ENCODE measurements around the gene SH3GL3. TPM values are rescaled to one million over a fixed set of nuclear protein-coding genes. Genes with fewer than 3 reads are reported as not detected.

Gene SH3GL3
- polyA plus RNA-seq, 1 of the 3 experiments (the other 2 are of a cell fraction), result not detected

DNA sequence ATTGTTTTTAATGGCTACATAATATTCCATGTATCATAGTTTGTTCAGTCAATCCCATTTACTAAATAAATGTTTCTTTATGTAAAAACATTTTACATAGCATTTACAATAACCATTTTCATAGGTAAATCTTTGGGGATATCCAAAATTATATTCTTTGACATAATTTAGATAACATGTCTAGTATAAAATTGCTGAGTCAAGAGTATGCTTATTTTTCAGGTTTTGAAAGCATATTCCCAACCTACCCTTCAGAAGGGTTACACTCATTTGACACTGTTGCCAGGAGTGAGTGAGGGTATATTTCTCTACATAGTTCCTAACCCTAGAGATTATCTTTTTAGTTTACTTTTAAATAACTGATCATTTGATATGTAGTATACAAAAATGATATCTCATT, 122.2 kb downstream of the SH3GL3 start:
- TF ChIP-seq FOSL2 (IDR thresholded peaks at IDR 0.05; ENCODE audit: borderline replicate concordance, low read depth), result no peak
- no peak for TF ChIP-seq CHD2 (IDR thresholded peaks at IDR 0.05; ENCODE audit: low read length, partially characterized antibody)
- no peak for TF ChIP-seq GATA2 (CRISPR knock-in tag; IDR thresholded peaks at IDR 0.05)
- no peak for TF ChIP-seq RCOR1 (IDR thresholded peaks at IDR 0.05; ENCODE audit: low read length)
- TF ChIP-seq, protein P1, sequence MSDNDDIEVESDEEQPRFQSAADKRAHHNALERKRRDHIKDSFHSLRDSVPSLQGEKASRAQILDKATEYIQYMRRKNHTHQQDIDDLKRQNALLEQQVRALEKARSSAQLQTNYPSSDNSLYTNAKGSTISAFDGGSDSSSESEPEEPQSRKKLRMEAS (IDR thresholded peaks at IDR 0.05; ENCODE audit: low read depth), result no peak
- no peak for TF ChIP-seq SIN3A (IDR thresholded peaks at IDR 0.05; ENCODE audit: borderline replicate concordance, low read depth, low read length)
- TF ChIP-seq MXI1 (IDR thresholded peaks at IDR 0.05; ENCODE audit: low read depth, low read length), result no peak
- no peak for TF ChIP-seq PBX3 (IDR thresholded peaks at IDR 0.05)
- no peak for TF ChIP-seq RXRA (IDR thresholded peaks at IDR 0.05; ENCODE audit: borderline replicate concordance, low read depth)
- TF ChIP-seq ELF1 (IDR thresholded peaks at IDR 0.05), result no peak
- no peak for TF ChIP-seq TAF1 (IDR thresholded peaks at IDR 0.05; ENCODE audit: borderline replicate concordance, low read depth, low read length)
- no peak for TF ChIP-seq JUND (IDR thresholded peaks at IDR 0.05)
- TF ChIP-seq POLR2AphosphoS5 (IDR thresholded peaks at IDR 0.05; ENCODE audit: low read depth, low read length), result no peak
- no peak for TF ChIP-seq NRF1 (IDR thresholded peaks at IDR 0.05; ENCODE audit: low read depth, low read length)
- no peak for TF ChIP-seq FOXJ3 (CRISPR knock-in tag; IDR thresholded peaks at IDR 0.05)
- no peak for TF ChIP-seq TEAD4 (IDR thresholded peaks at IDR 0.05; ENCODE audit: borderline replicate concordance, insufficient read depth)
- Histone ChIP-seq H3K9me2 (no peaks in the 10 kb centered on the region), H3K4me1 (ENCODE audit: control insufficient read depth in 1 of 2, insufficient read depth in 2 of 2, low read depth in 1 of 2, low read length in 1 of 2) (no peaks in the 10 kb centered on the region), H3K9ac (no peak overlapping the region), H3K4me3 (ENCODE audit: low read depth in 2 of 2, low read length in 1 of 2) (no peak overlapping the region), H3K4me2 (no peak overlapping the region), H3K9me3 (no peaks in the 10 kb centered on the region), H3K79me2 (ENCODE audit: insufficient read depth) (no peaks in the 10 kb centered on the region), H2AFZ (ENCODE audit: low read depth) (no peak overlapping the region), H4K20me1 (ENCODE audit: insufficient read depth) (no peaks in the 10 kb centered on the region), H3K36me3 (replicated peaks in 1 of 2; ENCODE audit: control insufficient read depth in 1 of 2, insufficient read depth in 2 of 2, low read length in 1 of 2) (no peaks in the 10 kb centered on the region), H3F3A (replicated peaks; ENCODE audit: insufficient read depth) (no peaks in the 10 kb centered on the region), H3K27me3 (ENCODE audit: insufficient read depth) (no peaks in the 10 kb centered on the region; the same call in 1 of the 2 replicates), H3K27ac (ENCODE audit: low read depth in 2 of 2, low read length in 1 of 2) (no peak overlapping the region)
- no peak for DNase-seq
- ChIA-PET POLR2A (no interaction called here), CTCF (interaction anchor here (0.9 kb wide), 1 partner anchor 11 kb away, joined by 3 read pairs; no protein-coding TSS in a partner anchor)

GRCh38 chr15:83570756-83571155, 123.6 kb downstream of the SH3GL3 start:
- no peak overlapping the region for H2AFZ ChIP-seq (ENCODE audit: low read depth)
- ChIA-PET CTCF (interaction anchor here (0.6 to 4.8 kb wide), 3 partner anchors 11 to 133 kb away, joined by 4 to 37 read pairs (median 18); no protein-coding TSS in a partner anchor), POLR2A (no interaction called here)
- H4K20me1 ChIP-seq (ENCODE audit: insufficient read depth), result no peaks in the 10 kb centered on the region
- no peaks in the 10 kb centered on the region for H3K4me1 ChIP-seq (ENCODE audit: control insufficient read depth in 1 of 2, insufficient read depth in 2 of 2, low read depth in 1 of 2, low read length in 1 of 2)
- TF ChIP-seq RAD21 (IDR thresholded peaks at IDR 0.05; ENCODE audit: low read length), result no peak
- no peak for TF ChIP-seq MXI1 (IDR thresholded peaks at IDR 0.05; ENCODE audit: low read depth, low read length)
- no peak for TF ChIP-seq IRF3 (IDR thresholded peaks at IDR 0.05; ENCODE audit: low read depth, low read length)
- no peak for TF ChIP-seq FOXJ3 (CRISPR knock-in tag; IDR thresholded peaks at IDR 0.05)
- TF ChIP-seq, protein P2, sequence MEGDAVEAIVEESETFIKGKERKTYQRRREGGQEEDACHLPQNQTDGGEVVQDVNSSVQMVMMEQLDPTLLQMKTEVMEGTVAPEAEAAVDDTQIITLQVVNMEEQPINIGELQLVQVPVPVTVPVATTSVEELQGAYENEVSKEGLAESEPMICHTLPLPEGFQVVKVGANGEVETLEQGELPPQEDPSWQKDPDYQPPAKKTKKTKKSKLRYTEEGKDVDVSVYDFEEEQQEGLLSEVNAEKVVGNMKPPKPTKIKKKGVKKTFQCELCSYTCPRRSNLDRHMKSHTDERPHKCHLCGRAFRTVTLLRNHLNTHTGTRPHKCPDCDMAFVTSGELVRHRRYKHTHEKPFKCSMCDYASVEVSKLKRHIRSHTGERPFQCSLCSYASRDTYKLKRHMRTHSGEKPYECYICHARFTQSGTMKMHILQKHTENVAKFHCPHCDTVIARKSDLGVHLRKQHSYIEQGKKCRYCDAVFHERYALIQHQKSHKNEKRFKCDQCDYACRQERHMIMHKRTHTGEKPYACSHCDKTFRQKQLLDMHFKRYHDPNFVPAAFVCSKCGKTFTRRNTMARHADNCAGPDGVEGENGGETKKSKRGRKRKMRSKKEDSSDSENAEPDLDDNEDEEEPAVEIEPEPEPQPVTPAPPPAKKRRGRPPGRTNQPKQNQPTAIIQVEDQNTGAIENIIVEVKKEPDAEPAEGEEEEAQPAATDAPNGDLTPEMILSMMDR (IDR thresholded peaks at IDR 0.05), result no peak
- H3K4me2 ChIP-seq, result no peak overlapping the region
- DNase-seq, result no peak
- H3K9me2 ChIP-seq, result no peaks in the 10 kb centered on the region
- no peak overlapping the region for H3K9ac ChIP-seq
- H3K27me3 ChIP-seq (ENCODE audit: insufficient read depth), result no peaks in the 10 kb centered on the region; the same call in 1 of the 2 replicates
- H3K27ac ChIP-seq (ENCODE audit: low read depth in 2 of 2, low read length in 1 of 2), result no peak overlapping the region
- no peaks in the 10 kb centered on the region for H3K9me3 ChIP-seq
- H3K36me3 ChIP-seq (replicated peaks in 1 of 2; ENCODE audit: control insufficient read depth in 1 of 2, insufficient read depth in 2 of 2, low read length in 1 of 2), result no peaks in the 10 kb centered on the region
- WGBS (ENCODE audit: low lambda C conversion rate), result 23% methylated on average over 6 of the region's 6 CpGs
- no peak overlapping the region for H3K4me3 ChIP-seq (ENCODE audit: low read depth in 2 of 2, low read length in 1 of 2)
- H3F3A ChIP-seq (replicated peaks; ENCODE audit: insufficient read depth), result no peaks in the 10 kb centered on the region
- no peaks in the 10 kb centered on the region for H3K79me2 ChIP-seq (ENCODE audit: insufficient read depth)

All from SK-N-SH (cell line).